ENCODE measurements around the gene SPPL2B.

SPPL2B gene

DNA sequence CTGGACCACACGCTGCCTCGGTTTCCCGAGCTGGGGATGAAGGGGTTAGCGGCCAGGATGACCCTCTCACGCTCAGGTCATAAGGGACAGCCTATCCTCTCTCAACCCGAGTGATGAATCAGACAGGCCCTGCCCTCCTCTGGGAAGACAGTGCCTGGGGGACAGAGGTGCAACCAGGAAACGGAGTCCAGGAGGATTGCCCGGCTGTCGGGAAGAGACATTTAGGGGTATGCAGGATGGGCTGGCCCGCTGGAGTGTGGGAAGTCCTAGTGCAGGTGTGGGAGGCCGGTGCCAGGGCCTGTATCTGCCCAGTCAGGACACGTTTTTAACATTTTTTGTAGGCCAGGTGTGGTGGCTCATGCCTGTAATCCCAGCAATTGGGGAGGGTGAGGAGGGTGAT lies 8.4 kb upstream of the SPPL2B start:
- TF ChIP-seq, protein P1, sequence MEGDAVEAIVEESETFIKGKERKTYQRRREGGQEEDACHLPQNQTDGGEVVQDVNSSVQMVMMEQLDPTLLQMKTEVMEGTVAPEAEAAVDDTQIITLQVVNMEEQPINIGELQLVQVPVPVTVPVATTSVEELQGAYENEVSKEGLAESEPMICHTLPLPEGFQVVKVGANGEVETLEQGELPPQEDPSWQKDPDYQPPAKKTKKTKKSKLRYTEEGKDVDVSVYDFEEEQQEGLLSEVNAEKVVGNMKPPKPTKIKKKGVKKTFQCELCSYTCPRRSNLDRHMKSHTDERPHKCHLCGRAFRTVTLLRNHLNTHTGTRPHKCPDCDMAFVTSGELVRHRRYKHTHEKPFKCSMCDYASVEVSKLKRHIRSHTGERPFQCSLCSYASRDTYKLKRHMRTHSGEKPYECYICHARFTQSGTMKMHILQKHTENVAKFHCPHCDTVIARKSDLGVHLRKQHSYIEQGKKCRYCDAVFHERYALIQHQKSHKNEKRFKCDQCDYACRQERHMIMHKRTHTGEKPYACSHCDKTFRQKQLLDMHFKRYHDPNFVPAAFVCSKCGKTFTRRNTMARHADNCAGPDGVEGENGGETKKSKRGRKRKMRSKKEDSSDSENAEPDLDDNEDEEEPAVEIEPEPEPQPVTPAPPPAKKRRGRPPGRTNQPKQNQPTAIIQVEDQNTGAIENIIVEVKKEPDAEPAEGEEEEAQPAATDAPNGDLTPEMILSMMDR (IDR thresholded peaks at IDR 0.05; ENCODE audit: extremely low read depth, missing control alignments), result no peak
- no peak for DNase-seq (ENCODE audit: low spot score)

DNA sequence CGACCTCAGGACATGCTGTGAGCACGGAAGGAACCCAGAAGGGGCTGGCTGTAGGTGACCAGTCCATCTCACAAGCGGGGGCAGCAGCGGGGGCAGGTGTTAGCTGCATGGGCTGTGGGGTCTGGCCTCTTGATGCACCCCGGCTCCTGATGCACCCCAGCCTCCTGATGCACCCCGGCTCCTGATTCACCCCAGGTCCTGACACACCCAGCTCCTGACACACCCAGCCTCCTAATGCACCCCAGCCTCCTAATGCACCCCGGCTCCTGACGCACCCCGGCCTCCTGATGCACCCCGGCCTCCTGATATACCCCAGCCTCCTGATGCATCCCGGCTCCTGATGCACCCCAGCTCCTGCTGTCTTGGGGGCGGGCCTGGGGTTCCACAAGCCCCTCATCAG lies 7.5 kb upstream of the SPPL2B start:
- no peak for DNase-seq (ENCODE audit: low spot score)
- TF ChIP-seq, protein P1 (IDR thresholded peaks at IDR 0.05; ENCODE audit: extremely low read depth, missing control alignments), result no peak

DNA sequence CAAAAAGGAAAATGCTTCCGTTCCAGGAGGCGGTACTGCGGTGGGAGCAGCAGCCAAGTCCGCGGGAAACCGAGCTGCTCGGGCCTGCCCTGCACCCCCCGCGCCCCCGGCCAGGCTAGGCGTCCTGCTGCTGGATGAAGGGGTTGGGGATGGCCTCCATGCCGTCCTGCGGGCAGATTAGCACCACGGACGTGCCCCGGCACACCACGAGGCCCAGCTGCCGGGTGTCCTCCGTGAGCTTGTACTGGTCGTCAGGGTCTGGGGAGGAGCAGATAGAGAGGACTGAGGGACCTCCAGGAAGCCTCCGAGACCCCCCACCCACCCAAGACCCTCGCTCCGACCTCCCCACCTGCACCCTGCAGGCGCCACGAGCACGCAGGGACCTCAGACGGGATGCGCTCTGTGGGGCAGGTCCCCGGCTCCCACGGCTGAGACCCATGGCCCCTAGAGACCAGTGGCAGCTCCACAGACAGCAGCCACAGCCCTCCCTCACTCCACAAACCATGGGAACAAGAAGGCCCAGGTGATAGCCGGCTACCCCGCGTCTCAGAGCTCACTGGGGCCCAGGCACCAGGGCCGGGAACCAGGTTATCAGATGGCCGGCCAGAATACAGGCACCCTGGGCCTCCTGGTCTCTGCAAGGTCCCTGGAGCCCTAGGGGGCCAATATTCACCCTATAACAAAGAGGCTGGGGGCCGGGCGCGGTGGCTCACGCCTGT lies 6.8 kb upstream of the SPPL2B start:
- no peak for DNase-seq (ENCODE audit: low spot score)
- TF ChIP-seq, protein P1 (IDR thresholded peaks at IDR 0.05; ENCODE audit: extremely low read depth, missing control alignments), result no peak

DNA sequence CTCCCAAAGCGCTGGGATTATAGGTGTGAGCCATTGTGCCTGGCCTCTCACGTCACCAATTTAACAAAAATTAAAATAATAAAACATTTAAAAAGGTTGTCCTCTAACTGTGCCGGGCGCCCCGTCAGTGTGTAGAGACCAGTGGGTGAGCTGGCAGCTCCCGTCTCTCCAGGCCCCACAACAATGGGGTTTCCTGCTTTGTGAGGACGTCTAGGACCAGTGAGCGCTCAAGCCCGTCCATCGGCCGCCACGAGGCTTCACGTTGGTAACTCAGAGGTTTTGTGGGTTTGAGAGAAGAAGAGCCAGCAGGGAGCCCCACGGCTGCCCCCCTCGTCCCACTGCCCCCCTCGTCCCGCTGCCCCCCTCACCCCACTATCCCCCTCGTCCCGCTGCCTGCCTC lies 4.8 kb upstream of the SPPL2B start:
- TF ChIP-seq, protein P1 (IDR thresholded peaks at IDR 0.05; ENCODE audit: extremely low read depth, missing control alignments), result no peak
- DNase-seq (ENCODE audit: low spot score), result no peak

DNA sequence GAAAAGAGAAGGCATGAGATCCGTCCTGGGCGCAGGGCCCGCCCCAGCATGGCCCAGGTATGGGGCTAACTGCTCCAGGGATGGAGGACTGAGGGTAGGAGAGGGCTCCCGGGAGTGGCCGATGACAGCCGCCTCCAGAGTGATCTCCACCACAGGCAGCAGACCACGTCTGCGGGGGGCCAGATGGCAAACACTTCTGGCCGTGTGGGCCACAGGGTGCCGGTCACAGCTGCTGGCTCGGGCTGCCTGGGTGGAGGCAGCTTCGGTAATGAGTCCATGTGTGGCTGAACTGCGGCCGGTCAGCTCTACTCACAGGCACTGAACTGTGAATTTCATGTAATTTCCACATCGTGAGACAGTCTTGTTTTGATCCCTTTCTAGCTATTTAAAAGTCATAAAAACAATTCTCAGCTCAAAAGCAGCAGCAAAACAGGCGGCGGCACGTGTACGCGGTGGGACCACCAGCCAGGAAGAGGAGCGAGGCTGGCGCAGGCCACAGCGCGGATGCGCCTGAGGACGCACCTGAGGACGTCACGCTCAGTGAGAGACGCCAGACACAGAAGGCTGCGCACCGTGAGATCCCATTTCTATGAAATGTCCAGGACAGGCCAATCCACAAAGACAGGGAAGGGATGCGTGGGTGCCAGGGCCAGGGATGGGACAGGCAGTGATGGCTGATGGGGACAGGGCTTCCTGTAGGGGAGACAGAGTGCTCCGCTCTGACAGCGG lies 4.1 kb upstream of the SPPL2B start:
- DNase-seq (ENCODE audit: low spot score), result no peak
- TF ChIP-seq, protein P1 (IDR thresholded peaks at IDR 0.05; ENCODE audit: extremely low read depth, missing control alignments), result no peak

DNA sequence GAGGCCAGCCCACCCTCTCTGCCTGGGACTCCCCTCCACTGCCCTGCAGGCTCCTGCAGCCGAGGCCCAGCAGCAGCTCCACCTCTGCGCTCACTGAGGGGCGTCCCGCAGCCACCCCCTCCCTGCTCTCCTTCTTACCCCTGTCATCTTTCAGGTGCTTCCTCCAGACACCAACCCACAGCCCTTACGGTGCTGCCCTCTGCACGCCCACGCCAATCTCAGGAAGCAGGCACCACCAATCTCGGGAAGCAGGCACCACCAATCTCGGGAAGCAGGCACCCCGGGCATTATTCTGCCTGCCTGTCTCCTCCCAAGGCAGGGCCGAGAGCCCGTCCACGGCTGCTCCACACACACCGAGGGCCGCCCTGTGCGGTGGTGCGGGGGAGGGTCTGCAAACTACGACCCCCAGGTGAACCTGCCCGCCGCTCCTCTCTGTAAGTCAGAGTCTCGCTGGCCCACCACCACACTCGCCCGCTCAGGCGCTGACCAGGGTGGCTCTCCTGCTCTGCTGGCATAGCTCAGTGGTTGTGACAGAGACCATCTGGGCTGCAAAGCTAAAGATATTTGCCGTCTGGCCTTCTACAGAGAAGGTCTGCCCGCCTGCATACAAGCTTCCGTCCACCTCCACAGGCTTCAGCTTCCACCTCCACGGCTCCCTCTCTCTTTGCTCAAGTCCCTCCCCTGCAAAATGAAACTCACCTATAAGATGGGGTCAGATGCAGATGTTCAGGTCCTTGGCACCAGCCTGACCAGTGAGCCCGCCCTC lies 3.0 kb upstream of the SPPL2B start:
- no peak for DNase-seq (ENCODE audit: low spot score)
- TF ChIP-seq, protein P1 (IDR thresholded peaks at IDR 0.05; ENCODE audit: extremely low read depth, missing control alignments), result no peak

Data from GM20000 (cell line).